Measurements from ENCODE around the gene FAM50A.
A peak's percentile ranks its signal among the peaks of the same experiment; 100 is the strongest.

FAM50A gene

GRCh38 chrX:154413142-154413541, 30.8 kb upstream of the FAM50A start:
- DNase-seq: no peak

- DNase-seq: no peak
Measured at GRCh38 chrX:154417157-154417556, 26.8 kb upstream of the FAM50A start.

- no peak for DNase-seq
Measured at GRCh38 chrX:154419189-154419588, 24.8 kb upstream of the FAM50A start.

GRCh38 chrX:154419688-154420401, 24.1 kb upstream of the FAM50A start:
- no peak for DNase-seq

GRCh38 chrX:154420402-154420756, 23.6 kb upstream of the FAM50A start:
- no peak for DNase-seq

- DNase-seq: no peak
Measured at GRCh38 chrX:154426916-154427770, 16.8 kb upstream of the FAM50A start.

- DNase-seq: peak; percentile 83
Measured at GRCh38 chrX:154428176-154429171, 15.5 kb upstream of the FAM50A start, which contains the start of gene ATP6AP1. Gene ATP6AP1 (plus strand): TSS chrX:154428677. CDS start chrX:154428693, 16 bp downstream.

GRCh38 chrX:154429711-154430110, 14.2 kb upstream of the FAM50A start:
- no peak for DNase-seq

- no peak for DNase-seq
Measured at GRCh38 chrX:154430479-154430878, 13.5 kb upstream of the FAM50A start.

- no peak for DNase-seq
Measured at GRCh38 chrX:154430916-154431315, 13.0 kb upstream of the FAM50A start.

GRCh38 chrX:154431341-154431740, 12.6 kb upstream of the FAM50A start:
- DNase-seq: no peak

- no peak for DNase-seq
Measured at GRCh38 chrX:154432210-154432609, 11.7 kb upstream of the FAM50A start.

GRCh38 chrX:154433605-154434004, 10.3 kb upstream of the FAM50A start:
- no peak for DNase-seq

GRCh38 chrX:154434394-154435168, 9.4 kb upstream of the FAM50A start:
- no peak for DNase-seq

- DNase-seq: no peak
Measured at GRCh38 chrX:154435171-154435733, 8.7 kb upstream of the FAM50A start.

GRCh38 chrX:154436374-154436982, 7.5 kb upstream of the FAM50A start:
- DNase-seq: no peak

GRCh38 chrX:154436983-154437752, 6.8 kb upstream of the FAM50A start, which contains the start of gene GDI1:
Gene GDI1 (plus strand): TSS chrX:154437154. CDS start chrX:154437255, 101 bp downstream.
- DNase-seq: no peak

- no peak for DNase-seq
Measured at GRCh38 chrX:154437971-154438893, 5.7 kb upstream of the FAM50A start.

GRCh38 chrX:154439841-154440240, 4.1 kb upstream of the FAM50A start:
- no peak for DNase-seq
